HEK293 (cell line): Measurements from ENCODE around the gene TXNIP.

Experiments
- AEBP2 ChIP-seq: fragments of 450-650 bp; formaldehyde crosslinking; IDR thresholded peaks from 2 replicates; pipeline ENCODE4 v1.5.1; 2016; ENCODE audit warnings: missing biosample characterization, missing genetic modification characterization, borderline replicate concordance
- BCL6B ChIP-seq: fragments of 450-650 bp; formaldehyde crosslinking; IDR thresholded peaks from 2 replicates; pipeline ENCODE4 v1.5.1; 2017; ENCODE audit warnings: missing biosample characterization, missing genetic modification characterization
- CTCF ChIP-seq: fragments of 450-650 bp; formaldehyde crosslinking; IDR thresholded peaks from 2 replicates; pipeline ENCODE4 v1.5.1; 2016; ENCODE audit warnings: missing biosample characterization, missing genetic modification characterization
- ELK4 ChIP-seq: IDR thresholded peaks from 2 replicates; pipeline ENCODE4 v1.6.1; 2011; ENCODE audit warnings: mild to moderate bottlenecking, low read depth, low read length, borderline replicate concordance
- HOXD13 ChIP-seq: sonication (generic); formaldehyde crosslinking; IDR thresholded peaks from 2 replicates; pipeline ENCODE4 v1.8.0; 2022; ENCODE audit warnings: missing genetic modification reagents, borderline replicate concordance
- KLF10 ChIP-seq: fragments of 450-650 bp; IDR thresholded peaks from 2 replicates; pipeline ENCODE4 v1.5.1; 2018; ENCODE audit warnings: missing biosample characterization, mild to moderate bottlenecking, missing genetic modification characterization
- MEIS1 ChIP-seq: sonication (generic); formaldehyde crosslinking; IDR thresholded peaks from 2 replicates; pipeline ENCODE4 v1.8.1; 2022; ENCODE audit warnings: missing genetic modification reagents, mild to moderate bottlenecking, borderline replicate concordance
- SCRT2 ChIP-seq: fragments of 450-650 bp; formaldehyde crosslinking; IDR thresholded peaks from 2 replicates; pipeline ENCODE4 v1.5.1; 2016; ENCODE audit warnings: missing biosample characterization, missing genetic modification characterization
- SP7 ChIP-seq: fragments of 450-650 bp; formaldehyde crosslinking; IDR thresholded peaks from 2 replicates; pipeline ENCODE4 v1.5.1; 2016; ENCODE audit warnings: missing biosample characterization, missing genetic modification characterization
- YY2 ChIP-seq: fragments of 450-650 bp; formaldehyde crosslinking; IDR thresholded peaks from 2 replicates; pipeline ENCODE4 v1.5.1; 2016; ENCODE audit warnings: missing biosample characterization, missing genetic modification characterization
- ZBTB17 ChIP-seq: fragments of 450-650 bp; formaldehyde crosslinking; IDR thresholded peaks from 2 replicates; pipeline ENCODE4 v1.5.1; 2016; ENCODE audit warnings: missing biosample characterization, missing genetic modification characterization
- ZFP41 ChIP-seq: fragments of 450-650 bp; formaldehyde crosslinking; IDR thresholded peaks from 2 replicates; pipeline ENCODE4 v1.5.1; 2016; ENCODE audit warnings: missing biosample characterization, missing genetic modification characterization, borderline replicate concordance
- ZFP69B ChIP-seq: fragments of 450-650 bp; formaldehyde crosslinking; IDR thresholded peaks from 2 replicates; pipeline ENCODE4 v1.5.1; 2016; ENCODE audit warnings: missing biosample characterization, missing genetic modification characterization
- ZNF501 ChIP-seq: fragments of 450-650 bp; formaldehyde crosslinking; IDR thresholded peaks from 2 replicates; pipeline ENCODE4 v1.5.1; 2016; ENCODE audit warnings: missing biosample characterization, missing genetic modification characterization
- ZNF518A ChIP-seq: fragments of 450-650 bp; formaldehyde crosslinking; conservative IDR thresholded peaks from 2 replicates; pipeline ENCODE4 v1.5.1; 2016; ENCODE audit warnings: low read depth, missing biosample characterization, missing genetic modification characterization
- ZNF571 ChIP-seq: fragments of 450-650 bp; formaldehyde crosslinking; IDR thresholded peaks from 2 replicates; pipeline ENCODE4 v1.5.0; 2017; ENCODE audit warnings: missing biosample characterization, missing genetic modification characterization
- ZNF580 ChIP-seq: fragments of 450-650 bp; formaldehyde crosslinking; IDR thresholded peaks from 2 replicates; pipeline ENCODE4 v1.5.1; 2016; ENCODE audit warnings: missing biosample characterization, missing genetic modification characterization
- ZNF654 ChIP-seq: fragments of 450-650 bp; formaldehyde crosslinking; IDR thresholded peaks from 2 replicates; pipeline ENCODE4 v1.5.1; 2016; ENCODE audit warnings: low read depth, missing biosample characterization, missing genetic modification characterization
- ZNF664 ChIP-seq: fragments of 450-650 bp; formaldehyde crosslinking; IDR thresholded peaks from 2 replicates; pipeline ENCODE4 v1.5.1; 2016; ENCODE audit warnings: missing biosample characterization, missing genetic modification characterization
- ZNF670 ChIP-seq: fragments of 450-650 bp; formaldehyde crosslinking; IDR thresholded peaks from 2 replicates; pipeline ENCODE4 v1.5.1; 2016; ENCODE audit warnings: missing biosample characterization, missing genetic modification characterization, low read depth
- ZNF692 ChIP-seq: fragments of 450-650 bp; formaldehyde crosslinking; IDR thresholded peaks from 2 replicates; pipeline ENCODE4 v1.5.1; 2016; ENCODE audit warnings: missing biosample characterization, missing genetic modification characterization
- ZNF776 ChIP-seq: fragments of 450-650 bp; formaldehyde crosslinking; IDR thresholded peaks from 2 replicates; pipeline ENCODE4 v1.5.0; 2017; ENCODE audit warnings: missing biosample characterization, missing genetic modification characterization, borderline replicate concordance
- ZNF830 ChIP-seq: fragments of 450-650 bp; IDR thresholded peaks from 2 replicates; pipeline ENCODE4 v1.5.0; 2018; ENCODE audit warnings: missing biosample characterization, missing genetic modification characterization, low read depth, mild to moderate bottlenecking, moderate library complexity
- ZSCAN5A ChIP-seq: fragments of 450-650 bp; formaldehyde crosslinking; IDR thresholded peaks from 2 replicates; pipeline ENCODE4 v1.5.1; 2016; ENCODE audit warnings: missing biosample characterization, missing genetic modification characterization
- ZXDB ChIP-seq: fragments of 450-650 bp; formaldehyde crosslinking; IDR thresholded peaks from 2 replicates; pipeline ENCODE4 v1.5.1; 2016; ENCODE audit warnings: missing biosample characterization, missing genetic modification characterization

Gene TXNIP

GRCh38 chr1:146036965-146037646 is 40.7 kb upstream of the TXNIP start (continued):
- TF ChIP-seq AEBP2 (tag by site-specific recombination) (no peak), SCRT2 (tag by site-specific recombination) (no peak), ZFP69B (tag by site-specific recombination) (peak; percentile 42; the same call in 1 of the 2 replicates), ZNF664 (tag by site-specific recombination) (no peak), ZNF654 (no peak), ZNF580 (peak; percentile 64; the same call in 1 of the 2 replicates), BCL6B (no peak), ZBTB17 (tag by site-specific recombination) (peak; percentile 66; the same call in 1 of the 2 replicates), MEIS1 (CRISPR knock-in tag) (no peak), ELK4 (no peak), ZFP41 (tag by site-specific recombination) (no peak), ZNF670 (tag by site-specific recombination) (no peak), ZNF830 (tag by site-specific recombination) (no peak), ZNF776 (no peak), ZSCAN5A (tag by site-specific recombination) (no peak), ZNF518A (tag by site-specific recombination) (no peak), ZNF692 (tag by site-specific recombination) (no peak; the same call in none of the 2 replicates), ZNF571 (tag by site-specific recombination) (no peak), ZNF501 (tag by site-specific recombination) (peak; percentile 68; the same call in 1 of the 2 replicates), CTCF (tag by site-specific recombination) (no peak), ZXDB (no peak; the same call in none of the 2 replicates), YY2 (peak; percentile 38; the same call in 1 of the 2 replicates), KLF10 (tag by site-specific recombination) (peak; percentile 79), SP7 (tag by site-specific recombination) (peak; percentile 51), HOXD13 (no peak)
